ENCODE data around the gene MRPS11.

DNA sequence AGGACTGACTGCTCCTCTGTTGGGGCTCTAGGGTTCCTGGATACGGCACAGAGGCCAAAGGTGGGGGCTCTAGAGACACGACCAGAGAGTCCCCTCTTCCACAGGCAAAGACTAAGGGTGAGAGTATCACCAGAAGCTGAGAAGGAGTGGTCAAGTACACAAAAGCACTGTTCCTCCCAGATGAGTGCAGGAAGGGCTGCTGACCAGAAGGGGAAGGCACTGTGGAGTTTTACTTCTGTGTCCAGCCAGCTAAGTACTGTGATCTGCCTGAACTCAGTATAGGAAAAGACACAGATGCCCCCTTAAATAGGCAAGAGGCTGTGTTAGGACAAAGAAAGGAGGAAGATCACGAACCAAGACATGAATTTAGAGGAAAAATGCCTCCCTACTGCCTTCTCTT, 11.7 kb downstream of the MRPS11 start:
- TF ChIP-seq, protein P1, sequence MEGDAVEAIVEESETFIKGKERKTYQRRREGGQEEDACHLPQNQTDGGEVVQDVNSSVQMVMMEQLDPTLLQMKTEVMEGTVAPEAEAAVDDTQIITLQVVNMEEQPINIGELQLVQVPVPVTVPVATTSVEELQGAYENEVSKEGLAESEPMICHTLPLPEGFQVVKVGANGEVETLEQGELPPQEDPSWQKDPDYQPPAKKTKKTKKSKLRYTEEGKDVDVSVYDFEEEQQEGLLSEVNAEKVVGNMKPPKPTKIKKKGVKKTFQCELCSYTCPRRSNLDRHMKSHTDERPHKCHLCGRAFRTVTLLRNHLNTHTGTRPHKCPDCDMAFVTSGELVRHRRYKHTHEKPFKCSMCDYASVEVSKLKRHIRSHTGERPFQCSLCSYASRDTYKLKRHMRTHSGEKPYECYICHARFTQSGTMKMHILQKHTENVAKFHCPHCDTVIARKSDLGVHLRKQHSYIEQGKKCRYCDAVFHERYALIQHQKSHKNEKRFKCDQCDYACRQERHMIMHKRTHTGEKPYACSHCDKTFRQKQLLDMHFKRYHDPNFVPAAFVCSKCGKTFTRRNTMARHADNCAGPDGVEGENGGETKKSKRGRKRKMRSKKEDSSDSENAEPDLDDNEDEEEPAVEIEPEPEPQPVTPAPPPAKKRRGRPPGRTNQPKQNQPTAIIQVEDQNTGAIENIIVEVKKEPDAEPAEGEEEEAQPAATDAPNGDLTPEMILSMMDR (IDR thresholded peaks at IDR 0.05), result no peak
- no peak for TF ChIP-seq POLR2A (IDR thresholded peaks at IDR 0.05)

All from uterus (tissue), 2 donors.